HG03280 (cell line): ENCODE data around the gene FOXP1.

Experiments
- ATAC-seq: cut with Tn5 transposase; IDR thresholded peaks from one replicate; pipeline ENCODE4 v1.9.1; 2021; ENCODE audit warnings: mild to moderate bottlenecking, moderate library complexity; ENCODE audit not compliant: unreplicated experiment

The FOXP1 gene

DNA sequence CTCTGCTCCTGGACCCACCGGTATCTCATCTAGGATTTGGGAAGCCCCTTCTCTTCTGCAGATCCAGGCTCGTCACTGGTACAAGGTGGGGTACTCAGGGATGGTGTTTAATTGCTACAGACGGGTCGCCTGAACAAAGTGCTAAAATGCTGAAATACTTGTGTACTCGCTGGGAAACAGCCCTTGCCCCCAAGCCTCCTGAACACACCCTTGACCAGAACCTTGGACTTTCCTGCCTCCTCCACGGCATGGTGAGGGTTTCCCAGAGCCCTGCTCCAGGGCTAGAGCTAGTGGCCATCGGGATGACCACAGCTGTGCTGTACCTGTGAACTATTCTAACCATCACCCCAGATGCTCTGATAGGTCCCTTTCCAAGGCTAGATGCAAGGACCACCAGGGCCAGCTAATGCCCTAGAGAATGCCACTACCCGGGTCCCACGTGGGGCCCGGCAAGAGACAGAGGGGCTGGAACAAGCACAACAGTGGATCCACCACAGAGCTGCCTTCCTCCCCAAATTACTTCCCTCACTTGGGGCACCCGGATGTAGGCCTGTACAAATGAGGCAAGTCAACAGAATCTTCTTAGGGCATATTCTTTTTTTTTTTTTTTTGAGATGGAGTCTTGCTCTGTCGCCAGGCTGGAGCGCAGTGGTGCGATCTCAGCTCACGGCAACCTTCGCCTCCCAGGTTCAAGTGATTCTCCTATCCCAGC lies 267.3 kb downstream of the FOXP1 start:
- ATAC-seq = no peak

DNA sequence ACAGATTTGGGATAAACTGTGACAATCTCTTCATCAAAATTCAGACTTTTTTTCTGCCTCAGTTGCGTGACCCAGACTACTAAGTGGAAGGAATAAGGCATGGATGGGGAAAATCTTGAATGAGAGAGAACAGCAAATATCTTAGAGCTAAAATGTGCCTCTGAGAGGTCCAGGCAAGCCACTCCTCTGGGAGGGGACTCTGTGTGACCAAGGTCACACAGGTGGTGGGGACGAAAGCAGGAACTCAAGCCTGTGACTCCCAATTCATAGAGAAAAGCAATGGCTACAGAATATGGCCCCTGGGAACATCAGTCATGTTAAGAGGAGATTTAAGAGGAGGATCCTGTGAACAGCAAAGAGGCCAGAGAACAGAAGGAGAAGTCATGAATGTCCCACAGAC lies 268.1 kb downstream of the FOXP1 start:
- no peak for ATAC-seq

- ATAC-seq = no peak
These were observed 269.7 kb downstream of the FOXP1 start for GRCh38 chr3:71313844-71314243.

GRCh38 chr3:71312461-71312860 lies 271.1 kb downstream of the FOXP1 start:
- no peak for ATAC-seq

- no peak for ATAC-seq
These were observed 271.9 kb downstream of the FOXP1 start for GRCh38 chr3:71311661-71312046.

DNA sequence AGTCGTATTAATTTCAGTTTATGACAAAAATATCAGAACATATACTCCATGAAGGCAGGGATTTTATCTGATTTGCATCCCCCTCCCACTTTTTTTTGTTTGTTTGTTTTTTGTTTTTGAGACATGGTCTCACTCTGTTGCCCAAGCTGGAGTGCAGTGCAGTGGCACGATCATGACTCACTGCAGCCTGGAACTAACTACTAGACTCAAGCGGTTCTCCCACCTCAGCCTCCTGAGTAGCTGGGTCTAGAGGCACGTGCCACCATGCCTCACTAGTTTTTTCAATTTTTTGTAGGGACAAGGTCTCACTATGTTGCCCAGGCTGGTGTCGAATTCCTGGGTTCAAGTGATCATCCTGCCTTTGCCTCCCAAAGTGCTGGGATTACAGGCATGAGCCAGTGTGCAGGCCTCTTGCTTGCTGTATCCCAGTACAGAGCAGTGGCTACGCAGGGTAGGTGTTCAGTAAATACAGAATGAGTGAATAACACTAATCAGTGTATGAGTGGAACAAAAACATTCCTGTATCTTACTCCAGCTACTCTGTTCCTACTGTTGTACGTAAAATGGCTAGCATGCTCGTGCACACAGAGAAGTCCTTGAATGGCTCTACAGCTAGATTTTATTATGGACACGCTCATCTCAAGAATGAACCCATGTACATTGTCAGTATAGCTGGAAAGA lies 272.4 kb downstream of the FOXP1 start:
- ATAC-seq = no peak

DNA sequence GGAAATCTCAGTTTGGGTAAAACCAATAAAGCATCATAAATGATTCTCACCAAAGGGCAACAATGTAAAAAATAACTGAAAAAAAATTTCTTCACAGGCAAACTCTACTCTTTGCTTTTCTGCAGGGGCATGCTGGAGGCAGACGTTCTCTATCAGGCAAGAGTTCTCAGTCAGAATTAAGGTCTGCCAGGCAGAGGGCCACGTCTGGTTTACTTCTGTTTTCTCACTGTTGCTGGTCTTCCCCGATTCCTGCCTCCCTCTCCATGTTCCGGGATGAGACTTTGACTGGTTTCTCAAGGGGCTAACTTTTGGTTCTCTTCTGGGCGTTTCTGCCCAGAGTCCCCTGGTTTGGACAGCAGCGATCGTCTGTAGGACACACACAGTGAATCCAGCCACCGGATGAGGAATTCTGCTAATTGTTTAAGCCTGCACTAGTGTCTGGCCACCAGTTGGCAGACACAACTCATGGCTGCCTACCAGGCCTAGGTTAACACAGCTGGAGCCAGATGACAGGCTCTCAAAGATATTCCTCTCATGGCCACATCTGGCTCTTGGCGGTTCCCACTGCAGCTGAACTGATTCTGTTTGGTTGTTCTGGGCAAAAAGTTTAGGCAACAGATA lies 273.1 kb downstream of the FOXP1 start:
- no peak for ATAC-seq

GRCh38 chr3:71309886-71310285 lies 273.6 kb downstream of the FOXP1 start:
- no peak for ATAC-seq

- ATAC-seq = no peak
These were observed 274.2 kb downstream of the FOXP1 start for GRCh38 chr3:71309342-71309741.

GRCh38 chr3:71308836-71309235 lies 274.7 kb downstream of the FOXP1 start:
- ATAC-seq = no peak

GRCh38 chr3:71307991-71308697 lies 275.4 kb downstream of the FOXP1 start:
- no peak for ATAC-seq

- no peak for ATAC-seq
These were observed 278.0 kb downstream of the FOXP1 start for GRCh38 chr3:71305231-71306206.

- no peak for ATAC-seq
These were observed 278.8 kb downstream of the FOXP1 start for GRCh38 chr3:71304684-71305083.

GRCh38 chr3:71304247-71304646 lies 279.3 kb downstream of the FOXP1 start:
- no peak for ATAC-seq

- ATAC-seq = no peak
These were observed 279.8 kb downstream of the FOXP1 start for GRCh38 chr3:71303627-71304200.

GRCh38 chr3:71302604-71303003 lies 280.9 kb downstream of the FOXP1 start:
- ATAC-seq = no peak

DNA sequence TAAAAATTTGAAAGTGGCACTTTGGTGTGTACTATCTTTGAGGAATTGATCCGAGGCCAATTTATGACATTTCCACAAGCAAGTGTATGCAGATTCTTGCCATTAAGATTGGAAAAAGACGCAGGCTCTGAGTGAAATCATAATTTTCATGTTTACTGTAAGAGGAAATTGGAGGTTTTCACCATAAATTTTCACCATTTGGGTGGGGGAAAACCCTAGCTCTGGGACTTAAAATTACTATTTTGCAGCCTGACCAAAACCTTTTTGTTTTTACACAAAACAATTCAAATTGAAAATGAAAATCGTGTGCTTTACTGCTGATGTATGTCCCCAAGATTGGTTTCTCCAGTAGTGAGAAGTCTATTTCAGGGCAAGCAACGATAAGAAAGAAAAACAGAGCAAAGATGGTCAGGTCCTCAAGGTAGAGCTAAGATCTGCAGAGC lies 282.6 kb downstream of the FOXP1 start:
- ATAC-seq = no peak

DNA sequence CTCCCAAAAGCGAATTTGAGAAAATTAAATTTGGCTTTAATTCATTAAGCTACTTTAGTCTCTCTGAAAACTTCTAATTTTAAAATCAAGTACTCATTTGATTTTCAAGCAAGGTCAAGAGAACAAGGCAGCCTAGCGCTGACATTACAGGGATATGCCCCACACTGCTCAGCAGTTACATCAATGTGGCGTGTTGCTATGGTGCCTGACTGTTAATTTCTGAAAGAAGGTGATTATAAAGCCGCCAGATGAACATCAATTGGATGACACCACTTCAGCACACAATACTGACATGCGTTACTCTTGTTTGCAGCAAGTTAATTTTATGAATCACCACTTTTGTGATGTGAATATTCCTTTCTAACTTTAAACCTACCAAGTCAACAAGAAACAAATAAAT lies 284.4 kb downstream of the FOXP1 start:
- no peak for ATAC-seq

DNA sequence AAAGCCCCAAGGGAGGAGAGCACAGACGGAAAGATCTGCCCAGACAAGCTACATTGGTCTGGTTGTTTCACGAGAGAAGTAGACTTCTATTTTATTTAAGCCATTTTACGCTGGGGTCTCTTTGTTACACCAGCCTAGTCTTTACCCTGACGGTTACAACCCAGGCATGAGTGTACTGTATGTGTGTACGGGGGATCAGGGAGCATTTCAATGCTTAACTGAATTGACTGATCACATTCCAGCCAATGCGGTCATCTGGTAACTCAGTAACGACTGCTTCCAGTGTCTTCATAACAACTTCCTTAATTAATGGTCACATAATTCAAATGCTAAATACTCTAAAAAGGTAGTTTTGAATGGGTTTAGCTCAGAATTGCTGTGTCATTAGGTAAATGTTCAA lies 288.6 kb downstream of the FOXP1 start:
- ATAC-seq = no peak

DNA sequence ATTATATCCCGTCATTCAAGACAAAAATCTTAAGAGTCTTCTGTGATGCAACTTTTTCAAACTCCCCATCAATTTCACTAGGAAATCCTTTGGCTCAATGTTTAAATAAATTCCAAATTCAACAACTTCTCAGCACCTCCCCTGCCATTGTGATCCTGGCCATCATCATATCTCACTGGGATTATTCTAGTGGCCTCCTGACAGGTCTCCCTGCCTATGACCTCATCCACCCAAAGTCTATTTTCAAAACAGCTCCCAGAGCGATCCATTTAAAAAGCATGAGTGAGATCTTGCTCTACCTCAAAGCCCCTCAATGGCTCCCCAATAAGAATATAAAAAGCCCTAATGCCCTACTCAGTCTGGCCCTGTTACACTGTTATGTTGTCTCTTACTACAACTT lies 293.2 kb downstream of the FOXP1 start:
- ATAC-seq = no peak
